AG08395 (cell line): ENCODE results near the gene GTF2IRD1.
"Not testable (repeated sequence)": the region's sequence is repeated elsewhere in the genome, so short reads cannot be mapped to it uniquely, and the experiment has no call there.

Source experiments
- DNase-seq: peaks from one replicate; pipeline ENCODE4 v3.0.0; 2012; ENCODE audit warnings: mixed read lengths, low spot score

The GTF2IRD1 gene

GRCh38 chr7:74470504-74470903 is 16.8 kb downstream of the GTF2IRD1 start:
- no peak for DNase-seq

GRCh38 chr7:74473116-74473515 is 19.4 kb downstream of the GTF2IRD1 start:
- no peak for DNase-seq

- DNase-seq = peak; percentile 34
These were observed 20.7 kb downstream of the GTF2IRD1 start for GRCh38 chr7:74474271-74474865.

- DNase-seq = no peak
These were observed 21.7 kb downstream of the GTF2IRD1 start for GRCh38 chr7:74475243-74475986.

- no peak for DNase-seq
These were observed 22.3 kb downstream of the GTF2IRD1 start for GRCh38 chr7:74475987-74476350.

- no peak for DNase-seq
These were observed 22.9 kb downstream of the GTF2IRD1 start for GRCh38 chr7:74476626-74477025.

- no peak for DNase-seq
These were observed 25.0 kb downstream of the GTF2IRD1 start for GRCh38 chr7:74478671-74479065.

GRCh38 chr7:74479066-74479781 is 25.5 kb downstream of the GTF2IRD1 start:
- no peak for DNase-seq

GRCh38 chr7:74479961-74480829 is 26.5 kb downstream of the GTF2IRD1 start:
- peak; percentile 88 for DNase-seq

GRCh38 chr7:74480861-74481417 is 27.2 kb downstream of the GTF2IRD1 start:
- peak; percentile 61 for DNase-seq

GRCh38 chr7:74481458-74482196 is 27.9 kb downstream of the GTF2IRD1 start:
- no peak for DNase-seq

GRCh38 chr7:74482197-74482467 is 28.4 kb downstream of the GTF2IRD1 start:
- DNase-seq = no peak

- peak; percentile 75 for DNase-seq
These were observed 29.1 kb downstream of the GTF2IRD1 start for GRCh38 chr7:74482629-74483401.

- DNase-seq = peak; percentile 29
These were observed 30.0 kb downstream of the GTF2IRD1 start for GRCh38 chr7:74483402-74484336.

GRCh38 chr7:74485611-74486010 is 31.9 kb downstream of the GTF2IRD1 start:
- no peak for DNase-seq

- not testable (repeated sequence) for DNase-seq
These were observed 34.9 kb downstream of the GTF2IRD1 start for GRCh38 chr7:74488518-74489030.

- DNase-seq = no peak
These were observed 36.6 kb downstream of the GTF2IRD1 start for GRCh38 chr7:74489997-74490945.

GRCh38 chr7:74491490-74491889 is 37.8 kb downstream of the GTF2IRD1 start:
- not testable (repeated sequence) for DNase-seq
